SK-N-SH treated with all-trans-retinoic acid at 6 μM for 48 hours (cell line): ENCODE results near the gene OGN.
A peak's percentile ranks its signal among the peaks of the same experiment; 100 is the strongest.

Experiments
- ATAC-seq: fragments of 200-7000 bp; cut with Tn5 transposase; 3 replicates; pipeline ENCODE4 v1.9.1; 2020; ENCODE audit warnings: mild to moderate bottlenecking, moderate library complexity
- BACH2 ChIP-seq: fragments of 250-450 bp; sonication (Bioruptor Pico); IDR thresholded peaks from 2 replicates; pipeline ENCODE4 v1.9.0; 2021; ENCODE audit warnings: mild to moderate bottlenecking, borderline replicate concordance
- CREB5 ChIP-seq: fragments of 250-450 bp; sonication (Bioruptor Pico); IDR thresholded peaks from 2 replicates; pipeline ENCODE4 v1.5.1; 2020; ENCODE audit warnings: low read depth, mild to moderate bottlenecking, moderate library complexity
- CSDC2 ChIP-seq: fragments of 250-450 bp; sonication (Bioruptor Pico); IDR thresholded peaks from 2 replicates; pipeline ENCODE4 v1.5.0; 2020; ENCODE audit warnings: mild to moderate bottlenecking, moderate library complexity
- CSRNP3 ChIP-seq: fragments of 250-450 bp; sonication (Bioruptor Pico); IDR thresholded peaks from 2 replicates; pipeline ENCODE4 v1.5.1; 2021; ENCODE audit warnings: mild to moderate bottlenecking, moderate library complexity
- ESRRG ChIP-seq: fragments of 250-450 bp; sonication (Bioruptor Pico); IDR thresholded peaks from 2 replicates; pipeline ENCODE4 v1.6.1; 2021; ENCODE audit warnings: mild to moderate bottlenecking
- GLIS3 ChIP-seq: fragments of 250-450 bp; sonication (Bioruptor Pico); IDR thresholded peaks from 2 replicates; pipeline ENCODE4 v1.5.0; 2020; ENCODE audit warnings: mild to moderate bottlenecking, moderate library complexity
- OSR1 ChIP-seq: fragments of 250-450 bp; sonication (Bioruptor Pico); IDR thresholded peaks from 2 replicates; pipeline ENCODE4 v1.8.0; 2022; ENCODE audit warnings: moderate library complexity, mild to moderate bottlenecking, inconsistent platforms
- PATZ1 ChIP-seq: fragments of 250-450 bp; sonication (Bioruptor Pico); IDR thresholded peaks from 2 replicates; pipeline ENCODE4 v1.8.0; 2020; ENCODE audit warnings: mild to moderate bottlenecking, moderate library complexity, borderline replicate concordance
- PPARA ChIP-seq: fragments of 250-450 bp; sonication (Bioruptor Pico); IDR thresholded peaks from 2 replicates; pipeline ENCODE4 v1.5.0; 2020; ENCODE audit warnings: mild to moderate bottlenecking, borderline replicate concordance
- RARB ChIP-seq: fragments of 250-450 bp; sonication (Bioruptor Pico); IDR thresholded peaks from 2 replicates; pipeline ENCODE4 v1.8.0; 2021; ENCODE audit warnings: mild to moderate bottlenecking, moderate library complexity
- SNAI2 ChIP-seq: fragments of 250-450 bp; sonication (Bioruptor Pico); IDR thresholded peaks from 2 replicates; pipeline ENCODE4 v1.5.0; 2020; ENCODE audit warnings: mild to moderate bottlenecking, moderate library complexity
- TCF4 ChIP-seq: fragments of 250-450 bp; sonication (Bioruptor Pico); IDR thresholded peaks from 2 replicates; pipeline ENCODE4 v1.8.0; 2021; ENCODE audit warnings: mild to moderate bottlenecking, moderate library complexity, borderline replicate concordance
- TOX ChIP-seq: fragments of 250-450 bp; sonication (Bioruptor Pico); IDR thresholded peaks from 2 replicates; pipeline ENCODE4 v1.8.0; 2021; ENCODE audit warnings: mild to moderate bottlenecking, moderate library complexity, borderline replicate concordance
- ZC3H10 ChIP-seq: fragments of 250-450 bp; sonication (Bioruptor Pico); IDR thresholded peaks from 2 replicates; pipeline ENCODE4 v1.5.1; 2021; ENCODE audit warnings: mild to moderate bottlenecking, moderate library complexity
- ZFP3 ChIP-seq: fragments of 250-450 bp; sonication (Bioruptor Pico); IDR thresholded peaks from 2 replicates; pipeline ENCODE4 v1.5.0; 2020; ENCODE audit warnings: mild to moderate bottlenecking, moderate library complexity
- ZFP30 ChIP-seq: fragments of 450-650 bp; formaldehyde crosslinking; IDR thresholded peaks from 2 replicates; pipeline ENCODE4 v1.5.0; 2022; ENCODE audit warnings: mild to moderate bottlenecking, moderate library complexity
- ZNF565 ChIP-seq: fragments of 450-650 bp; formaldehyde crosslinking; conservative IDR thresholded peaks from 2 replicates; pipeline ENCODE4 v1.5.0; 2020; ENCODE audit warnings: low read depth, mild to moderate bottlenecking, moderate library complexity
- ZNF70 ChIP-seq: fragments of 450-650 bp; formaldehyde crosslinking; IDR thresholded peaks from 2 replicates; pipeline ENCODE4 v1.5.0; 2020; ENCODE audit warnings: mild to moderate bottlenecking, moderate library complexity
- TF ChIP-seq, protein P1 (sequence below): fragments of 250-450 bp; sonication (Bioruptor Pico); IDR thresholded peaks from 2 replicates; pipeline ENCODE4 v1.8.0; 2021; ENCODE audit warnings: low read depth, mild to moderate bottlenecking, moderate library complexity, borderline replicate concordance
- TF ChIP-seq, protein P2 (sequence below): fragments of 250-450 bp; sonication (Bioruptor Pico); IDR thresholded peaks from 2 replicates; pipeline ENCODE4 v1.5.0; 2020; ENCODE audit warnings: mild to moderate bottlenecking, moderate library complexity

OGN gene

GRCh38 chr9:92407818-92408217 lies 3.4 kb upstream of the OGN start (continued):
- TF ChIP-seq CREB5 (CRISPR knock-in tag) (no peak), SNAI2 (CRISPR knock-in tag) (no peak)

- ATAC-seq = no peak
- TF ChIP-seq ZNF565 (no peak), TOX (CRISPR knock-in tag) (no peak), CREB5 (CRISPR knock-in tag) (no peak), PPARA (CRISPR knock-in tag) (no peak), ESRRG (no peak), ZNF70 (CRISPR knock-in tag) (no peak), GLIS3 (CRISPR knock-in tag) (no peak), PATZ1 (no peak), RARB (no peak), BACH2 (CRISPR knock-in tag) (no peak), CSDC2 (CRISPR knock-in tag) (no peak), TCF4 (CRISPR knock-in tag) (no peak), ZC3H10 (no peak)
- TF ChIP-seq, protein P1, sequence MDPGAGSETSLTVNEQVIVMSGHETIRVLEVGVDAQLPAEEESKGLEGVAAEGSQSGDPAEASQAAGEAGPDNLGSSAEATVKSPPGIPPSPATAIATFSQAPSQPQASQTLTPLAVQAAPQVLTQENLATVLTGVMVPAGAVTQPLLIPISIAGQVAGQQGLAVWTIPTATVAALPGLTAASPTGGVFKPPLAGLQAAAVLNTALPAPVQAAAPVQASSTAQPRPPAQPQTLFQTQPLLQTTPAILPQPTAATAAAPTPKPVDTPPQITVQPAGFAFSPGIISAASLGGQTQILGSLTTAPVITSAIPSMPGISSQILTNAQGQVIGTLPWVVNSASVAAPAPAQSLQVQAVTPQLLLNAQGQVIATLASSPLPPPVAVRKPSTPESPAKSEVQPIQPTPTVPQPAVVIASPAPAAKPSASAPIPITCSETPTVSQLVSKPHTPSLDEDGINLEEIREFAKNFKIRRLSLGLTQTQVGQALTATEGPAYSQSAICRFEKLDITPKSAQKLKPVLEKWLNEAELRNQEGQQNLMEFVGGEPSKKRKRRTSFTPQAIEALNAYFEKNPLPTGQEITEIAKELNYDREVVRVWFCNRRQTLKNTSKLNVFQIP (CRISPR knock-in tag) = no peak
- TF ChIP-seq, protein P2, sequence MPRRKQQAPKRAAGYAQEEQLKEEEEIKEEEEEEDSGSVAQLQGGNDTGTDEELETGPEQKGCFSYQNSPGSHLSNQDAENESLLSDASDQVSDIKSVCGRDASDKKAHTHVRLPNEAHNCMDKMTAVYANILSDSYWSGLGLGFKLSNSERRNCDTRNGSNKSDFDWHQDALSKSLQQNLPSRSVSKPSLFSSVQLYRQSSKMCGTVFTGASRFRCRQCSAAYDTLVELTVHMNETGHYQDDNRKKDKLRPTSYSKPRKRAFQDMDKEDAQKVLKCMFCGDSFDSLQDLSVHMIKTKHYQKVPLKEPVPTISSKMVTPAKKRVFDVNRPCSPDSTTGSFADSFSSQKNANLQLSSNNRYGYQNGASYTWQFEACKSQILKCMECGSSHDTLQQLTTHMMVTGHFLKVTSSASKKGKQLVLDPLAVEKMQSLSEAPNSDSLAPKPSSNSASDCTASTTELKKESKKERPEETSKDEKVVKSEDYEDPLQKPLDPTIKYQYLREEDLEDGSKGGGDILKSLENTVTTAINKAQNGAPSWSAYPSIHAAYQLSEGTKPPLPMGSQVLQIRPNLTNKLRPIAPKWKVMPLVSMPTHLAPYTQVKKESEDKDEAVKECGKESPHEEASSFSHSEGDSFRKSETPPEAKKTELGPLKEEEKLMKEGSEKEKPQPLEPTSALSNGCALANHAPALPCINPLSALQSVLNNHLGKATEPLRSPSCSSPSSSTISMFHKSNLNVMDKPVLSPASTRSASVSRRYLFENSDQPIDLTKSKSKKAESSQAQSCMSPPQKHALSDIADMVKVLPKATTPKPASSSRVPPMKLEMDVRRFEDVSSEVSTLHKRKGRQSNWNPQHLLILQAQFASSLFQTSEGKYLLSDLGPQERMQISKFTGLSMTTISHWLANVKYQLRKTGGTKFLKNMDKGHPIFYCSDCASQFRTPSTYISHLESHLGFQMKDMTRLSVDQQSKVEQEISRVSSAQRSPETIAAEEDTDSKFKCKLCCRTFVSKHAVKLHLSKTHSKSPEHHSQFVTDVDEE = no peak
Measured at GRCh38 chr9:92406477-92406876, 2.1 kb upstream of the OGN start.

DNA sequence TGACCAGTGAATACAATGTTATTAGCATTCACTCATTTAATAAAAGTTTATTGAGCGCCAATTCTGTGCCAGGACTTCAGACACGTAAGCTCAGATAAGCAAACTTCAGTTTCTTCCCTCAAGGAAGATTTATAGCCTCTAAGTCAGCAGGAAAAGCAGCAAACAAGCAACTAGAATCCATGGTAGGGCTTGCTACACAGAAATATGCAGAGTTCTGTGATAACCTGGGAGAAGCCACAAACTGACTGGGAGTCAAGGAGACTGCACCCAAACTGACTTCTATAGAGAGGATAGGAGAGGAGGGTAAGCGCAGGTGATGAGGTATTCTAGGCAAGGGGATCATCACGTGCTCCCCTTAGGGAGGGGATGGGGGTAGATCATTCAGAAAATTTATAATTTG lies 1.4 kb upstream of the OGN start:
- TF ChIP-seq CSRNP3 = no peak
- no peak for TF ChIP-seq ZFP30 (CRISPR knock-in tag)
- TF ChIP-seq ESRRG = no peak
- TF ChIP-seq TCF4 (CRISPR knock-in tag) = no peak
- no peak for TF ChIP-seq OSR1 (CRISPR knock-in tag)
- TF ChIP-seq PATZ1 = no peak
- TF ChIP-seq, protein P2 = no peak
- no peak for TF ChIP-seq ZFP3
- no peak for TF ChIP-seq ZC3H10
- TF ChIP-seq CSDC2 (CRISPR knock-in tag) = no peak
- TF ChIP-seq BACH2 (CRISPR knock-in tag) = no peak
- TF ChIP-seq SNAI2 (CRISPR knock-in tag) = no peak
- peak; percentile 31; the same call in 1 of the 3 replicates for ATAC-seq
